CD4-positive, alpha-beta T cell treated with Interleukin-10 for 1 hour (primary cell): ENCODE data around the gene GLRB.
"Not testable (repeated sequence)": the region's sequence is repeated elsewhere in the genome, so short reads cannot be mapped to it uniquely, and the experiment has no call there.

Source experiments
- DNase-seq: peaks from one replicate; pipeline ENCODE4 v3.0.0-alpha.2; 2020

Gene GLRB

GRCh38 chr4:157141976-157142375 lies 66.0 kb downstream of the GLRB start:
- no peak for DNase-seq

- no peak for DNase-seq
Measured at GRCh38 chr4:157143369-157143768, 67.4 kb downstream of the GLRB start.

GRCh38 chr4:157151711-157152110 lies 75.8 kb downstream of the GLRB start:
- no peak for DNase-seq

- no peak for DNase-seq
Measured at GRCh38 chr4:157165935-157166610, 90.1 kb downstream of the GLRB start.

- no peak for DNase-seq
Measured at GRCh38 chr4:157170321-157170720, 94.4 kb downstream of the GLRB start.

- DNase-seq: no peak
Measured at GRCh38 chr4:157172011-157172410, 96.1 kb downstream of the GLRB start.

GRCh38 chr4:157180268-157180667 lies 104.3 kb downstream of the GLRB start:
- DNase-seq: not testable (repeated sequence)

- DNase-seq: no peak
Measured at GRCh38 chr4:157184300-157184699, 108.3 kb downstream of the GLRB start.

- no peak for DNase-seq
Measured at GRCh38 chr4:157185363-157185762, 109.4 kb downstream of the GLRB start.

- no peak for DNase-seq
Measured at GRCh38 chr4:157195374-157195773, 119.4 kb downstream of the GLRB start.

- no peak for DNase-seq
Measured at GRCh38 chr4:157196046-157196445, 120.1 kb downstream of the GLRB start.

- DNase-seq: peak; percentile 4
Measured at GRCh38 chr4:157204634-157205244, 128.8 kb downstream of the GLRB start.

GRCh38 chr4:157217708-157218107 lies 141.8 kb downstream of the GLRB start:
- no peak for DNase-seq

- no peak for DNase-seq
Measured at GRCh38 chr4:157219711-157220370, 143.9 kb downstream of the GLRB start.

GRCh38 chr4:157220371-157220881 lies 144.5 kb downstream of the GLRB start, which contains the start of gene GRIA2:
TSS of gene GRIA2 (plus strand) at chr4:157220728. CDS start at chr4:157221043, 315 bp downstream.
- no peak for DNase-seq

- DNase-seq: no peak
Measured at GRCh38 chr4:157221426-157221894, 145.5 kb downstream of the GLRB start.
